GM21619 (cell line): Measurements from ENCODE around the gene TNNC1.

ENCODE experiments used
- ATAC-seq: cut with Tn5 transposase; IDR thresholded peaks from one replicate; pipeline ENCODE4 v1.9.1; 2021; ENCODE audit not compliant: unreplicated experiment

The TNNC1 gene

DNA sequence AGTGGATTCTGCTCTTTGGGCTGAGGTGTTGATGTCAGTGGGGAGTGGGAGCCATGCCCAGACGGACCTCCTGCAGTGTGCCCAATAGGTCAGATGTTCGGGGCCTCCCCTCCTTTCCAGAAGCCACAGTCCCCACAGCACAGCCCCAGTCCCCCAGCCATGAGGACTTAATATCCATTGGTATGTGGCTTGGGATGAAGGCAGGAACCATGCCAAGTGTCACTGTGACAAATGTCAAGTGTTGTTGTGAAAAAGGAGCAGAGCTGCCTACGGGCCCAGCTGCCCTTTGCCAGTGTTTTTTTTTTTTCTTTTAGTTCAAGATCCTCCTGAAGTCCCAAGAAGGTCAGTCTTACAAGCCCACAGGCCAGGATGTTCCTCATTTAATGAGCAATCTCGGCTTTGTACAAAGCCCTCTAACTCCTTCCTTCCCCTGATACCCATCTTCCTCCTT, 21.1 kb downstream of the TNNC1 start:
- no peak for ATAC-seq

DNA sequence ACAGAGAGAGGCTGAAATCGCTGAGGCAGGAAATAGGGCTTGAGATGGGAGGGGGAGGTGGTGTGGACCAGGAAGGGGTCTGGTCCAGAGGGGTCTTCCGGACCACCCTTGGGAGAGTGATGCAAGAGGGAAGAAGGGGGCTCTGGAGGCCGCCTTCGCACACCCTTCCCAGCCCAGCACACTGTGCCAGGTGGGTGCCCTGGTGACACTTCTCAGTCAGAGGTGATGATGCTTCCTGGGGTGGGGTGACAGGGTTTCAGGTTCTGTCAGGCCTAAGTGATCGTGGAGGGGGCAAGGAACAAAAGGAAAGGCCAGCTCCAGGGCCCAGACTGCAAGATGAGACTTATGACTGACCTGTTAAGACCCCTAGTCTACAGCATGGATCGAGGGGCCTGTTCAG, 21.6 kb downstream of the TNNC1 start:
- no peak for ATAC-seq

DNA sequence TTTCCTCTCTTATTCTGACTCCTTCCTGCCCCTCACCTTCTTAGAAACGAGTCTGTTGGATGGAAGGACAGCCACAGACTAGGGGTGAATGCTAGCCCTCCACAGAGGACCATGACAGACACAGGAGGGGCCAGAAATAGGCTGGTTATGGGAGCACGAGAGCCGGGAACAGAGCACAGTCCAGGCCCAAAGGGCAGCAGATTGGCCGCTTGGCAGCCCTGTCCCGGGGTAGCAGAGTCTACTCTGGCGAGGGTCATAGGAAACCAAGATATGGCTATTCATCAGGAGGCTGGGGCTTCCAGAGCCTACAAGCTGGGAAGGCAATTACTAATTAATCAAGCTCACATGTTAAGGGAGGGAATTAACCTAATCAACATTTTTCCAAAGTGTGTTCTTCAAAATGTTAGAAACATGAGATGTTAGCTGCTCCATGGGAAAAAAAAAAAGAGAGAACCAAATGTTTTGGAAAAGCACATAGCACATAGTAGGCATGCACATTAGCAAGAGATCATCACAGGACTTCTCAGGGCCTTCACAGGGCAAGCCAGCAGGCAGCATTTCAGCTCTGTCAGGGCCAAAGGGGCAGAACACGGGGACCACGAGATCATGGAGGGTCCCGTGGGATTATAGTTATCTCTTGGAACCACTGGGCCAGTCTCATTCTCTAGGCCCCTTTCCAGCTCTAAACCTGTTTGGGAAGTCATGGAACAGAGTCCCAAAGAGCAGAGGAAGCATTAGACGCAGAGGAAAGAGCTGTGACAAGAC, 22.2 kb downstream of the TNNC1 start:
- ATAC-seq: no peak

DNA sequence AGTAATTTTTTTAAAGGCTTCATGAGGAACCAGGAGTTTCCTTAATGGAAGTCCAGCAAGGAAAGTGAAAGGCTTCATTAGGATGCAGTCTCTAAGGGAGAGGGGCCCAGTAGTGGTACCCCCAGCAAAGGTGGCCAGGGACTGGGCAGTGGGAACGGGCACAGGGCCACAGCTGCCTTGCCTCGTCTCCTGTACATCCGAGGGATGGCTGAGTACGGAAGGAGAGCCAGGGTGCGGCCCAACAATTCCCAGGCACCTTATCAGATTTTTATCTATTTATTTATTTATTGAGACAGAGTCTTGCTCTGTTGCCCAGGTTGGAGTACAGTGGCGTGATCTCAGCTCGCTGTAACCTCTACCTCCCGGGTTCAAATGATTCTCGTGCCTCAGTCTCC, 23.4 kb downstream of the TNNC1 start:
- no peak for ATAC-seq

DNA sequence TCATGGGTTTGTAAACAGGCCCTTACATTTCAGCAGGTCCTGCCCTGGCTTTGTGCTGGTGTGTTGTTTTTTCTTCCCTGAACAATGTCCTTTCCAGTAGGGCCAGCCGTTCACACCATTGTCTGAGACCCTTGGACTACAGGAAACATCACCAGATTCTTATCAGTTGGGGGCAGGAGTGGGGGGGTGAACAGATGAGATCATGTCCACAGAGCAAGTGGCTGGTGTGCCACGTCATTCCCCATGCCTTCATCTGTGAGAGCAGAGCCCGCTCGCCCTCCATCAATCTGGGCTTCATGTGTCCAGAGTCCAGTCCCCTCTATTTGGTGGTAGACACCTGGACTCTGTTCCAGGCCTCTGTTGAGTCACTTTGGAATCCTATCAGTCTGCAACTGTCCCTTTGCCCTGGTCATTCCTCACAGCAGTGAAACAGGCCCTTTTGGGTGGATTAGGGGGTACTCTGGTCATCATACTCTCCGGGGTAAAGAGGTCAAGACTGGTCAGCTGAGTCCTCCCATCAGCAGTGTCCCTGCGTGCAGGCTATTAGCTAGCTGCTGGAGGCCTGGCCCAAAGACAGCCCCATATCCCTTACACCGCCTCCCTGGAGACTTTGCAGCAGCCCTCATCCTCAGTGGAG, 23.9 kb downstream of the TNNC1 start:
- ATAC-seq: no peak

DNA sequence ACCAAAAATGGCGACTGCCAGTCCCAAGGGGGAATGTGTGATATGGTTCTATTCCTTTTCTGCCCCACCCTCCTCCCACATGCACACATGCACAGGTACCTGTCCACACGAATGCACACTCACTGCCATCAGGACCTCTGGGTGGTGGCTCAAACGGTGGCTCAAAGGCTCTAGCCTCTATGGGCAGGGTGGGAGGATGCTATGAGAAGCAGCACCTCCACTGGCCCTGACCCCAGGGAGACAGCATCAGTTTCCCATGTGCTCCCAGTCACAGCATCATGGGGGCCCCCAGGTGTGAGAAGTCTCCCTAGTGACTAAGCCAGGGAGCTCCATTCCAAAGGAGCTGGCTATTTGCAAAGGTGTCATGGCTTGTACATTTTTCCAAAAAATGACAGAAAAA, 24.8 kb downstream of the TNNC1 start:
- ATAC-seq: no peak

DNA sequence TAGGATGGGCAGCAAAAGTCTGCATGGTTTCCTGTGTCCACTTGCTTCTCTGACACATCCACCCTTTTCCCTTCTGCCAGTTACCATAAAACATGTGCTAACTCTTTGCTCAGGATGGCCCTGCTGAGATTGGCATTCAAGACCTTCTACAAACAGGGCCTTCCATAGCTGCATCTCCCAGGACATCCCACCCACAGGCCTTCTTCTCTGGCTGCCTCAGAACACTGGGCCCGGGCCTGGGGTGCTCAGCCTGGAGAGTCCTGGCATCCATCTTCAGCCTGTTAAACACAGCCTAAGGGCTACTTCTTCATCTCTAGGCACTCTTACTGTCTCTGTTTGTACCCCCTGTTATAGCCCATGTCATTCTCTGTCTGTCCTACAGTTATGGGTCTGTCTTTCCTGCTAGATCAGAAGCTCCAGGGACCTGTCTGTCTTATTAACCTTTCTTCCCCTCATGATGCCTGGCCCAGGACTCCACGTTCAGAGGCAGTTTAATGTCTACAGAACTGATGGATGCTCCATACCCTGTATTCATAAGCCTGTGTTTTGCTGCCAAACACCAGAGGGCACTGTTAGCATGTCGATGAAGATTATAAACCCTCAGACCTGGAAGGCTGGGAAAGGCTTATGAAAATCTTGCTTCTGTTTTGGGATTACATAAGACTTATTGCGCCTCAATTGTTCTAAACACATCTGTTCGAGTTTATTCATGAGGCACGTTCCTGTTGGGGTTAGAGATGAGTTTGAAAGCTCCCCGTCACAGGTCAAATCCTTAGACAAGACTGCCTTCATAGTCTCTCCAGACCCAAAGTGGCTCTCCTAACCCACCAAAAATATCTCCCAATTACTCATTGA, 25.5 kb downstream of the TNNC1 start:
- ATAC-seq: no peak

DNA sequence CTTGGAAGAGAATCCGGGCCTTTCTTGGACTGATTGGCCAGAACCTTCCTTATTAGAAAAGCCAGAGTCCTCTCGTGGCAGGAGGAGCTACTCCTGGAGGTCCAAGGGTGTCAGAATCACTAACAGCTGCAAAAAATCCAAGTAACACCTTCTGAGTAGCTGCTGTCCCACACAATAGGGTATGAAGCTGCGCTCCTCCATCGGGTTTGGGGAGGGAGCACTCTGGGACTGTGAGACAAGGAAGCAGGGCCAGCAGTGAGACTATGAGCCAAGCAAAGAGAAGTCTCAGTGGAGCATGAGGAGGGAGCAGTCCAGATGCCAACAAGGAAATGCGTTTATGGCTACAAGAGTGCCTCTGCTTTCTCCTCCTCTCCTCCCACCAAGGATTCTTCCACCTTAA, 30.7 kb downstream of the TNNC1 start:
- no peak for ATAC-seq

DNA sequence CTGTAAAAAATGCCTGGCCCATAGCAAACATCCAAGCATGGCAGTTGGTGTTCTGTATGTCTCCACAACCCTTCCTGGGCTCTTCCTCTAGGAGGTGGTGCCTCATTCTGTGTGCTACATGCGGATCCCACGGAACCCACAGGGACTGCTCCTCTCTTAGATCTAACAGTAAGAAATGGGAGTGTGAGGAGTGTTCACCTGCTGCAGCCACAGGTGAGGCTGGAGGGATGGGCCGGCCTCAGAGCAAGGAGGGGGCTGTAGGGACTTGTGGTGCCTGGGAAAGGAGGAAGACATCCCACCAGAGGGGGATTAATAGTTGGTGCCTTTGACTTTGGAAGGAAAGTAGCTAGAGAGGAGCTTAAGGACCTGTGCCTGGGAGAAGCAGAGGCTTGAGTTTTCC, 31.2 kb downstream of the TNNC1 start:
- no peak for ATAC-seq

DNA sequence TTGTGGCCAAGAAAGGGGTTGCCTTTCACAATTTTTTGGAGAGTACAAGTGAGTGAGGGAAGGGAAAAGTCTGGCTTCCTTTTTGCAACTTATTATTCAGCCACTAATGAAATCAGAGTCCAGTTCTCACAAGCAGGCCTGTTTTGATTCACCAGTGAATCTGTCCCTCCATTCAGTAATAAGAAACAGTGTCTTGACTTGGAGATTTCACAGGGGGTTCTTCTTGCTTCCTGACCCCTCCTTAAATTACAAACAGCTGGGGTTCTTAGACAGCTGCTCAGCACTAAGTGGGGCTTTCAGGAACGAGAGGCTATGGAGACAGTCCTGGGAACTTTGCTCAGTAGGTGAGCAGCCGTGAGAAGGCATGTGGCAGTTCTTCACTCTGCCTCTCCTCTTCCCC, 33.5 kb downstream of the TNNC1 start:
- ATAC-seq: no peak

DNA sequence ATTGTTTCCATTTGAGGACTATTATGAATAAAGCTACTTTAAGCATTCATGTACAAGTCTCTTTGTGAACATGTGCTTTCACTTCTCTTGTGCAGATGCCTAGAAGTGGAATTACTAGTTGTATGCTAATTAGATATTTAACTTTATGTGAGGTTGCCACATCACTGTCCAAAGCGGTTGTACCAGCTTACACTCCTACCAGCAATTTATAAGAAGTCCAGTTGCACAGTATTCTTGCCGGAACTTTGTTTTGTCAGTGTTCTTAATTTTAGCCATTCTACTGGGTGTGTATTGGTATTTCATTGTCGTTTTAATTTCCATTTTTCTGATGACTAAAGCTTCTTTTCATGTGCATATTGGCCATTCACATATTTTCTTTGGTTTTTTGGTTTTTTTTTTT, 38.0 kb downstream of the TNNC1 start:
- no peak for ATAC-seq

DNA sequence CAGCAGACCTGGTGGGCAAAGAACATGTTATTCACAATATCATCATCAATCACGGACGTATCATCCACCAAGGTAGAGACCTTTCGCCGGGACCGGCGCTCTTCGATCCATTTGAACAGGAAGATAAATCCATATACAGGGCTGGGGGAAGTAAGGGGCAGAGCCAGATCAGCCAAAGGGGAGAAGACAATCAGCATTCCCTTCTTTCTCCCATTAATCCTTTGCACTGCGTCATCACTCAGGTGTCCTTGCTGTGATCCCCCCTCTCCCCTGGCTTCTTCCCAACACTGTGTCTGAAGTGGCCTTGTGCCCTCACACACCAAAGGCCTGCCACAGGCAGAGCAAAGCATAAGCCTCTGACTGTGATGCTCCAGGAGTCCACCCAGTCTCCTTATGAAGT, 45.4 kb downstream of the TNNC1 start:
- ATAC-seq: no peak

DNA sequence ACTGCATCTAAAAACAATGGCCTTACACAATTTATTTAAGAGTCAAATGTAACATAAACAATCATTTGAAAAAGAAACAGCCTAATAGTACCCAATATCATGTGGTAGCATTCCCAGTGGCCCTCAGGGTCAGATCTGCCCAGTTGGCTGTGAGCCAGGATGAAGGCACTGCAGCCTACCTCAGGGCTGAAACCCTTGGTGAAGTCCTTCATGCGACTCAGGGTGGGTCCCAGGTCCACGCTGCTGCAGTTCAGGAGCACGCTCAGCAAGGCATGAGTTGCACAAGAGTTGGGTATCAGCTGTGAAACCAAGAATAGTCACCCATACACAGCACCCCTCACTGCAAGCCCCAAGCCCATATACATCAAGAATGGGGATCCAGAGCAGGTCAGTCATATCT, 46.1 kb downstream of the TNNC1 start:
- ATAC-seq: no peak

DNA sequence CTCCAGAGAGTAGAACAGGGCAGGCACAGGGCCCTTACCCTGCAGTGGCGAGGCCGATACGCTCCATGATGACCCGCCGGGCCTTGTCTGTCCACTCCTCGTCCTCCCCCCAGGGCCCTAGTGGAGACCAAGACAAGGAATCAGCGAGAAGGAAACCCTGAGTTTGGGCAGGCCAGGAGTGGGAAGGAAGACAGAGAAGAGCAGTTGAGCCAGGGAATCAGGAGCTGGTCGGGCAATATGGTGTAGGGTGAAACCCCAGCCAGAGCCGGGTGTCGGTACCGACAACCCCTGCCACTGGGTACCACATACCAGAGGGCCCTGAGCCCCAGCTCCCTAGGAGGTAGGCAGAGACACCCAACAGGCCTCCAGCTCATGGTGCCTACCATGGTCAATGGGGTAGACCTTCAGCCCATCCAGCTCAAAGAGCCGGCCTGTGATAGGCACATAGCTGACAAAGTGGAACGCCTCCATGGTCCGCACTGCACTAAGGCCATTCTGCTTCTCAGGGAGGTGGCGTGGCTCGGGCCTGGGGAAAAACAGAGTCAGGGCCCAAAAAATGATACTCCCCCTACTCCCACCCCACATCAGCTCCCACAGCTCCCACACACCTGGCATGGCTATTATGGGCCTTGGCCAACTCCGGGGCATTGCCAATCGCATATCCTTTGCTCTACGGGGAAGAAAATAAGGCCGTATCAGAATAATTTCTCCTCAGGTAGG, 46.9 kb downstream of the TNNC1 start:
- ATAC-seq: no peak

DNA sequence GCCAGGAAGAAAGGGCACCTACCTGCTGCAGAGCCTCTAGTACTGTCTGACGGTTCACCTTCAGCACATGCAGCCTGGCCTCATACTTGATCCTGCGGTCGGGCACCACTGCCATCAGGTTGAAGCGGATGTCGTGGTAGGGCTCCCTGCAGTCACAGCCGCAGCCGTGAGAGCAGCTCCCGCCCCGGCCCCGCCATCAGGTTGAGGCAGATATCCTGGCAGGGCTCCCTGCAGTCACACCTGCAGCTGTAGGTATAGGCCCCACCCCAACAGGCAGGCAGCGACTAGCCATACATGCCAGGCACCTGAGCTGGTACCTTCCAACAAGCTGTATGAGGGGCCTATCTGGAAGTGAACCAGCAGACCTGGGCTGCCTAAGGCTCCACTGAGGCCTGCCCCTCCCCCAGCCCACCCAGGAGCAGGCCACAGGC, 47.6 kb downstream of the TNNC1 start:
- ATAC-seq: no peak

DNA sequence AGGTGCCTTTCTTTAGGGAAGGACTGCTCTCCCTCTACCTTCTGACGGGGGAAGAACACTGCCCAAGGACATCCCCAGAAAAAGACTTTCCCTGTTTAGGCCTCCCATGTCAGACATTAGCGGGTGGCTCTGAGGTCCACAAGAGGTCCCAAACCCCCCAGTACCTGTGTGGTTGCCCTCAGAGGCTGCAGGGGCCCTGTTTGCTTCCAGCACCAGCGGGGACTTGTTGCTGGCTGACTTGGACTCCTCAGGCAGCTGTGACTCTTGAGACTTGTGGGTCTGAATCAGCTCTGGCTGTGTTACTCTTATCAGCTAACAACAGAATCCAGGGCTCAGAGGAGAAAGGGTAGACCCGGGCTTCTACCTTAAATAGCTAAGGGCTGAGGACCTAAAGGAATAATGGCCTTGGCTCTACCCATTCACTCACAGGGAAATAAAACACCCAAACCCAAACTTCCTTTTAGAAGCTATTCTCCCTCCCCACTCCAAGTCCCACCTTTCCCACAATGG, 48.2 kb downstream of the TNNC1 start:
- ATAC-seq: no peak

DNA sequence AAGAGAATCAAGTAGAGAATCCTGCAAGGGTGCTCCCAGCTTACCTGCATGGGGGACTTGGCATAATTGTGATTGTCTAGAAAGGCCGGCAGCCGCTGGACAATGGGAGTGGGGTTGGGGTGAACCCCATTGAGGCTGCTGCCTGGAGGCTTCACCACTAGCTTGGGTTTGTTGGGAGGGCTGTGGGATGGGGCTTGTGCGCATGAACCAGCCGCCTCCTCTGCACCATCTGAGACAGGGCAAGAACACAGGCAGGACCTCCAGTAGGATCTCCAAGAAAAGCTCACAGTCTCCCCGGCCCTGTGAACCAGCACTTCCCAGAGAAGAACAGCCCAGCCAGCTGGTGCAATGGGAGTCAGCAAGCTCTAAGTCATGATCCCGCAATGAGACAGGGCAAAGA, 48.8 kb downstream of the TNNC1 start:
- ATAC-seq: no peak

DNA sequence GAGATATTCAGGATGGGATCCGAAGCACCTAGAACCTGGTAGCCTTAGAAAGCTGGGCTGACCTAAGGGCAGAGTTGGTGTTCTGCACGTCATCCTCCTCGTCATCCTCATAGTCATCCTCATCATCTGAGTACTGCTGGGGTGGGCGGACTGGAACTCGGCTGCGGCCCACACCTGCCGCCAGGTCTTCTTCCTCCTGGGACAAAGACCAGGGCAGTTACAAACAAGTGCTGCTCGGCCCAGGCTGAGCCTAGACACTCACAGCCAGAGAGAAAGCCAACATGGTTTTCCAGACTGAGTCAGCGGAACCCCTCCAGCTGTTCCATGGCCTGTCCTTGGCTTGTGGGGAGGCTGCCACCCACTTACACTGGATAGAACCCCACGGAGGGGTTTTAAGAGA, 49.5 kb downstream of the TNNC1 start:
- no peak for ATAC-seq

DNA sequence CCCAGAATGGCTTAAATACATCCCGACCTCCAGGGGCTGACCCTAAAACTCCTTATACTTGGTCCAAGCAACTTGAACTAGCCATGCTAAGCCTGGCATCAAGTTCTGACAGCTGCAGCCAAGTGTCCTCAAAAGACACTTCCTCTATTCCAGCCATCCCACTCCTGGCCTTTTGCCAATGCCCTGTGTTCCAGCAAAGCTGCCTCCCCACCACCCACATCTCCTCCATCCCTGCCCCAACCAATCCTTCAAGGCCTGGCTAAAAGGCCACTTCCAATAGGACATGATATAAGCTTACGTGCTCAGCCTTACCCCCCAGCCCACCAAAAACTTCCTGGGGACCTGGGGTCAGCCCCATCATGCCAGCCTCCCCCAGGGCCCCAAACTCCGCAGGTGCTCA, 49.9 kb downstream of the TNNC1 start:
- ATAC-seq: no peak

DNA sequence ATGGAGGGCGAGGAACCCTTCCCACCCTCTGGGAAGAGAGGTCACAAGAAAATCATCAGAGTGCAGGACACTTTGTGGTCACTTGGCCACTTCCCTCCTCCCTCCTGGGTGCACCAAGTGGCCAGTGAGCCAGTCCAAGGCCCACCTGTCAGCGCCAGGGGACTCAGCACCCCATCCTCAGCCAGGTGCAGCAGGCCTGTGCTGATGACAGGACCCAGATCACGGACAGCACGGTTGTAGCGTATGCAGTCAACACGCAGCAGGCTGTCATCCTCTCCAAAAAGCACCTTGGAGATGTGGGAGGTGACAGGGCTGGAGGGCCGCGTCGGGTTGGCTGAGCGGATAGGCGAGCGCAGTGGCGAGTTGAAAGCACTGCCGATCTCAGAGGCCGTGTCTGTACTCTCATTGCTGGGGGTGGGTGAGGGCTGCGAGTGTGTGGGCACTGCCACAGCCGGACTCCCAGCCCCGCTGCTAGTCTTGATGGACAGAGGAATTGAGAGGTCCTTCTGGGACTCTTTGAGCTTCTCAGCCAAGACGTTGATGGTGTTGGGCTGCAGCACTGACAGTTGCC, 50.5 kb downstream of the TNNC1 start:
- ATAC-seq: no peak
